Hepatocyte (in vitro differentiated cells): ENCODE measurements around the gene ATXN1. TPM values are rescaled to one million over a fixed set of nuclear protein-coding genes. Genes with fewer than 3 reads are reported as not detected.

Experiments
- DNase-seq: peaks from one replicate; pipeline ENCODE4 v3.0.0-alpha.2; 2016; ENCODE audit warnings: low spot score
- H2AFZ ChIP-seq: fragments of 200-600 bp; sonication (generic); 2 replicates; pipeline ENCODE4 v1.6.0; 2016; ENCODE audit warnings: antibody characterized with exemption, mild to moderate bottlenecking
- H3K27ac ChIP-seq: fragments of 200-600 bp; sonication (generic); 2 replicates; pipeline ENCODE4 v1.5.1; 2016; ENCODE audit warnings: mild to moderate bottlenecking
- H3K27me3 ChIP-seq: fragments of 200-600 bp; sonication (generic); 2 replicates; pipeline ENCODE4 v1.6.1; 2016
- H3K36me3 ChIP-seq: fragments of 200-600 bp; sonication (generic); replicated peaks from 2 replicates; pipeline ENCODE4 v1.5.1; 2016; ENCODE audit warnings: low read depth; ENCODE audit not compliant: insufficient read depth
- H3K4me1 ChIP-seq: fragments of 200-600 bp; sonication (generic); 2 replicates; pipeline ENCODE4 v1.5.1; 2016; ENCODE audit warnings: mild to moderate bottlenecking, moderate library complexity; ENCODE audit not compliant: insufficient read depth
- H3K4me2 ChIP-seq: fragments of 200-600 bp; sonication (generic); 2 replicates; pipeline ENCODE4 v1.6.0; 2016
- H3K4me3 ChIP-seq: fragments of 200-600 bp; sonication (generic); 2 replicates; pipeline ENCODE4 v1.5.1; 2016; ENCODE audit warnings: mild to moderate bottlenecking
- H3K79me2 ChIP-seq: fragments of 200-600 bp; sonication (generic); 2 replicates; pipeline ENCODE4 v1.6.0; 2017; ENCODE audit warnings: mild to moderate bottlenecking
- H3K9me2 ChIP-seq: fragments of 200-600 bp; sonication (generic); replicated peaks from 2 replicates; pipeline ENCODE4 v1.6.0; 2017; ENCODE audit warnings: mild to moderate bottlenecking; ENCODE audit not compliant: insufficient read depth
- H3K9me3 ChIP-seq: fragments of 200-600 bp; sonication (generic); 2 replicates; pipeline ENCODE4 v1.5.1; 2016; ENCODE audit warnings: low read depth, mild to moderate bottlenecking
- H4K20me1 ChIP-seq: fragments of 200-600 bp; sonication (generic); 2 replicates; pipeline ENCODE4 v1.6.0; 2016; ENCODE audit warnings: mild to moderate bottlenecking; ENCODE audit not compliant: insufficient read depth, poor library complexity, severe bottlenecking
- EZH2 ChIP-seq: fragments of 200-600 bp; sonication (generic); IDR thresholded peaks from 2 replicates; pipeline ENCODE4 v1.6.1; 2016; ENCODE audit warnings: antibody characterized with exemption, mild to moderate bottlenecking, borderline replicate concordance
- EZH2phosphoT487 ChIP-seq: fragments of 200-600 bp; sonication (generic); IDR thresholded peaks from one replicate; pipeline ENCODE4 v1.6.1; 2018; ENCODE audit warnings: antibody characterized with exemption, mild to moderate bottlenecking, low read depth, moderate library complexity; ENCODE audit not compliant: unreplicated experiment, severe bottlenecking
- WGBS: methylation state at CpG from one replicate; pipeline ENCODE4 v1.1.6; 2016; ENCODE audit warnings: low lambda C conversion rate; ENCODE audit errors: missing lambda C conversion rate; 5-methylcytosine and 5-hydroxymethylcytosine counted together
- polyA plus RNA-seq: library from polyadenylated mRNA; unstranded; fragments of >200 nt; fragmentation: Nextera tagmentation; extraction: Ambion mirVana; gene quantifications from 2 replicates; pipeline ENCODE4 v1.2.1, GENCODE V29; 2016
- total RNA-seq: library from RNA; depleted of rRNA; stranded (reverse); fragments of >200 nt; gene quantifications from 2 replicates; pipeline ENCODE4 v1.2.3, GENCODE V29; 2014
- TF ChIP-seq, protein P1 (sequence below): fragments of 200-600 bp; sonication (generic); IDR thresholded peaks from 2 replicates; pipeline ENCODE4 v1.5.1; 2016; ENCODE audit warnings: antibody characterized with exemption, mild to moderate bottlenecking; ENCODE audit not compliant: poor library complexity

ATXN1 gene
- total and polyA plus RNA-seq, 2 experiments from 2014 or later, result 14.7 to 32.6 TPM

DNA sequence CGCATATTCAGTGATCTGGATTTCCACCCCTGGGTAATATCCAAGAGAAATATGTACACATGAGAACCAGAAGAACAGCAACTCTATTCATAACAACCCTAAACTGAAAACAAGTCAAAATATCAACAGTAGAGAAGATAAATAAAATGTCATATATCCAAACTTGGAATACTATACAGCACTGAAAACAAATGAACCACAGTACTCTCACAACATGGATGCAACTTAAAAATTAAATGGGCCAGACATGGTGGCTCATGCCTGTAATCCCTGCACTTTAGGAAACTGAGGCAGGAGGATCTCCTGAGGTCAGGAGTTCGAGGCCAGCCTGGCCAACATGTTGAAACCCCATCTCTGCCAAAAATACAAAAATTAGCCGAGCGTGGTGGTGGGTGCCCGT is 16.5 kb upstream of the ATXN1 start:
- TF ChIP-seq, protein P1, sequence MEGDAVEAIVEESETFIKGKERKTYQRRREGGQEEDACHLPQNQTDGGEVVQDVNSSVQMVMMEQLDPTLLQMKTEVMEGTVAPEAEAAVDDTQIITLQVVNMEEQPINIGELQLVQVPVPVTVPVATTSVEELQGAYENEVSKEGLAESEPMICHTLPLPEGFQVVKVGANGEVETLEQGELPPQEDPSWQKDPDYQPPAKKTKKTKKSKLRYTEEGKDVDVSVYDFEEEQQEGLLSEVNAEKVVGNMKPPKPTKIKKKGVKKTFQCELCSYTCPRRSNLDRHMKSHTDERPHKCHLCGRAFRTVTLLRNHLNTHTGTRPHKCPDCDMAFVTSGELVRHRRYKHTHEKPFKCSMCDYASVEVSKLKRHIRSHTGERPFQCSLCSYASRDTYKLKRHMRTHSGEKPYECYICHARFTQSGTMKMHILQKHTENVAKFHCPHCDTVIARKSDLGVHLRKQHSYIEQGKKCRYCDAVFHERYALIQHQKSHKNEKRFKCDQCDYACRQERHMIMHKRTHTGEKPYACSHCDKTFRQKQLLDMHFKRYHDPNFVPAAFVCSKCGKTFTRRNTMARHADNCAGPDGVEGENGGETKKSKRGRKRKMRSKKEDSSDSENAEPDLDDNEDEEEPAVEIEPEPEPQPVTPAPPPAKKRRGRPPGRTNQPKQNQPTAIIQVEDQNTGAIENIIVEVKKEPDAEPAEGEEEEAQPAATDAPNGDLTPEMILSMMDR, result no peak
- no peak for TF ChIP-seq EZH2phosphoT487
- TF ChIP-seq EZH2, result no peak
- Histone ChIP-seq H3K4me1 (no peaks in the 10 kb centered on the region), H4K20me1 (no peaks in the 10 kb centered on the region), H3K36me3 (no peaks in the 10 kb centered on the region), H3K9me3 (no peaks in the 10 kb centered on the region), H3K9me2 (no peaks in the 10 kb centered on the region), H3K27me3 (no peaks in the 10 kb centered on the region), H3K79me2 (no peaks in the 10 kb centered on the region), H3K27ac (no peak overlapping the region), H2AFZ (no peak overlapping the region), H3K4me3 (no peak overlapping the region), H3K4me2 (no peak overlapping the region)
- WGBS, result 95% methylated on average over 5 of the region's 5 CpGs
- DNase-seq, result no peak

DNA sequence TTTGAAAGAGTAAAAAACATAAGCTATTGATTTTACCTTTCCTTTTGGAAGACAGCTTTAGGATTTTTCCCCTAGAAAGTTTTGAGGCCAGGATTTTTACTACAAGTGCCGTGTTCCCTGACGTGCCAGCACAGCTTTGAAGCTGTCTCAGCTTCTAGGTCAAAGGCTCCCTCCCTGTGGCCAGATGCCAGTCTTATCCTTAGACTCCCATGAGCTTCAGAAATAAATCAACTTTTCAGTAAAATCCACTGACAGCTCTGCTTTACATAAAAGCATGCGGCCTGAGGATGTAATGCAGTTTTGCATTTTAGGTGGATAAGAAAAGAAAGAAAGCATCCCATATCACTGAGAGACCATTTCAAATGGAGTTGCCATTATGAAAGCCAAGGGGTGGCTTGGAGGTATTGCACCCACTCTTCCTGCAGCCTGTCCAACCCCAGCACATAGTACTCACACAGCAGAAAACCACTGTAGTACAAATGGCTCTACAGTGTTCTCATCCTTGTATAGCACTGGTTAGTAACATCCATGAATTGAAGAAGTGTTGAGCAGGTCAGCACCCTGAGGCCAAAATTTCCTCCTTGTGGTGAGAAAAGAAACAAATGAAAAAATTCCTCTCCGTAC is 15.2 kb upstream of the ATXN1 start:
- Histone ChIP-seq H3K79me2 (no peaks in the 10 kb centered on the region), H3K36me3 (no peaks in the 10 kb centered on the region), H3K9me3 (no peaks in the 10 kb centered on the region), H4K20me1 (no peaks in the 10 kb centered on the region), H3K4me1 (no peaks in the 10 kb centered on the region), H3K27ac (peak overlapping the region; percentile 26), H3K9me2 (no peaks in the 10 kb centered on the region), H2AFZ (no peak overlapping the region), H3K27me3 (no peaks in the 10 kb centered on the region), H3K4me2 (no peak overlapping the region), H3K4me3 (no peak overlapping the region)
- TF ChIP-seq, protein P1, result no peak
- TF ChIP-seq EZH2 (no peak), EZH2phosphoT487 (no peak)
- no peak for DNase-seq
- WGBS, result 49% methylated on average over 4 of the region's 4 CpGs

GRCh38 chr6:16774437-16774836 is 13.2 kb upstream of the ATXN1 start:
- Histone ChIP-seq H3K4me2 (no peak overlapping the region), H3K27ac (no peak overlapping the region), H3K36me3 (no peaks in the 10 kb centered on the region), H3K79me2 (no peaks in the 10 kb centered on the region), H3K9me3 (no peaks in the 10 kb centered on the region), H3K4me3 (no peak overlapping the region), H3K9me2 (no peaks in the 10 kb centered on the region), H2AFZ (no peak overlapping the region), H3K4me1 (peaks cover 2% of the 10 kb centered on the region), H3K27me3 (no peaks in the 10 kb centered on the region), H4K20me1 (no peaks in the 10 kb centered on the region)
- DNase-seq, result no peak
- TF ChIP-seq EZH2, result no peak
- TF ChIP-seq EZH2phosphoT487, result no peak
- TF ChIP-seq, protein P1, result no peak
- WGBS, result 97% methylated on average over 1 of the region's 1 CpG

DNA sequence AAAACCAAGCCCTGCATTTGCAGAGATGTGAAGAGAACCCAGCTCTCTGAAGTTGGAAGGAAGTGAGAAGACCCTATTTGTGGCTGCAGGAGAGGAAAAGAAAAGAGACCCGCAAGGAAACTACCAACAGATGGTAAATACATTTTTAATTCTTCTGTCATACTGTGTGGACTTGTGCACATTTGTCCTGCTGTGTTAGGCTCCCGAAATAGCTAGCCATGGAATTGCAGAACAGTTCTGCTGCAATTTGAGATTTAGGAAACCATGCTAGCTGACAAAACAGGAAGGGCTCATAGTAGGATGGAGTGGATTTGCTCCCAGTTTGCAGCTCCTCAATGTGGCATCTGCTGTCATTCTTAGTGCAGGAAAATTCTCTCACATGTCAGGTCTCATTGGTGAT is 12.1 kb upstream of the ATXN1 start:
- TF ChIP-seq, protein P1, result no peak
- no peak for TF ChIP-seq EZH2
- TF ChIP-seq EZH2phosphoT487, result no peak
- H4K20me1 ChIP-seq, result no peaks in the 10 kb centered on the region
- no peaks in the 10 kb centered on the region for H3K79me2 ChIP-seq
- H3K36me3 ChIP-seq, result no peaks in the 10 kb centered on the region
- WGBS, result 93% methylated on average over 2 of the region's 2 CpGs
- peaks cover 11% of the 10 kb centered on the region for H3K4me1 ChIP-seq
- no peaks in the 10 kb centered on the region for H3K27me3 ChIP-seq
- no peak overlapping the region for H2AFZ ChIP-seq
- DNase-seq, result no peak
- no peak overlapping the region for H3K27ac ChIP-seq
- H3K9me2 ChIP-seq, result no peaks in the 10 kb centered on the region
- no peak overlapping the region for H3K4me3 ChIP-seq
- H3K4me2 ChIP-seq, result no peak overlapping the region
- no peaks in the 10 kb centered on the region for H3K9me3 ChIP-seq
